GM12878 (cell line): Measurements from ENCODE around the gene NUDT1. TPM values are rescaled to one million over a fixed set of nuclear protein-coding genes. Genes with fewer than 3 reads are reported as not detected.

Experiments
- CEBPZ ChIP-seq: fragments of 150-350 bp; IDR thresholded peaks from 2 replicates; pipeline ENCODE4 v1.6.1; 2016; ENCODE audit warnings: low read depth, low read length
- CREM ChIP-seq: IDR thresholded peaks from 2 replicates; pipeline ENCODE4 v1.6.1; 2014; ENCODE audit warnings: antibody characterized with exemption, low read depth
- EZH2 ChIP-seq: IDR thresholded peaks from 2 replicates; pipeline ENCODE4 v1.6.1; 2012; ENCODE audit warnings: low read depth, mild to moderate bottlenecking, control low read depth, inconsistent platforms, low read length, borderline replicate concordance; ENCODE audit not compliant: control insufficient read depth
- FOXK2 ChIP-seq: fragments of 450-650 bp; IDR thresholded peaks from 2 replicates; pipeline ENCODE4 v1.6.1; 2017; ENCODE audit warnings: mild to moderate bottlenecking, moderate library complexity
- HCFC1 ChIP-seq: fragments of 150-350 bp; IDR thresholded peaks from 2 replicates; pipeline ENCODE4 v1.6.1; 2014; ENCODE audit warnings: low read length
- HDAC6 ChIP-seq: fragments of 200-600 bp; sonication (generic); IDR thresholded peaks from one replicate; pipeline ENCODE4 v1.8.0; 2017; ENCODE audit warnings: antibody characterized with exemption; ENCODE audit not compliant: unreplicated experiment
- JUNB ChIP-seq: IDR thresholded peaks from 2 replicates; pipeline ENCODE4 v1.6.1; 2016; ENCODE audit warnings: antibody characterized with exemption, mild to moderate bottlenecking
- MYC ChIP-seq: IDR thresholded peaks from 2 replicates; pipeline ENCODE4 v1.6.1; 2011; ENCODE audit warnings: mild to moderate bottlenecking, low read length, moderate library complexity, inconsistent platforms; ENCODE audit not compliant: insufficient read depth, insufficient replicate concordance, insufficient read length, severe bottlenecking
- NFYA ChIP-seq: IDR thresholded peaks from 2 replicates; pipeline ENCODE4 v1.6.1; 2011; ENCODE audit warnings: low read depth, mild to moderate bottlenecking, low read length, improper control_type of control experiment, borderline replicate concordance
- PAX8 ChIP-seq: fragments of 450-650 bp; IDR thresholded peaks from 2 replicates; pipeline ENCODE4 v1.6.1; 2017; ENCODE audit warnings: mild to moderate bottlenecking, moderate library complexity
- POLR2A ChIP-seq: IDR thresholded peaks from 2 replicates; pipeline ENCODE4 v1.6.1; 2011; ENCODE audit warnings: low read depth, mild to moderate bottlenecking, low read length
- POLR2AphosphoS5 ChIP-seq: IDR thresholded peaks from 2 replicates; pipeline ENCODE4 v1.6.1; 2011; ENCODE audit warnings: mild to moderate bottlenecking, low read length, inconsistent platforms
- RAD21 ChIP-seq: IDR thresholded peaks from 2 replicates; pipeline ENCODE4 v1.6.1; 2011; ENCODE audit warnings: mild to moderate bottlenecking, low read depth, low read length, moderate library complexity; ENCODE audit not compliant: insufficient read depth
- RBBP5 ChIP-seq: fragments of 200-600 bp; sonication (generic); conservative IDR thresholded peaks from 2 replicates; pipeline ENCODE4 v1.6.1; 2016
- REST ChIP-seq: IDR thresholded peaks from 2 replicates; pipeline ENCODE4 v1.6.1; 2012; ENCODE audit warnings: mild to moderate bottlenecking, low read depth, low read length
- SMAD5 ChIP-seq: IDR thresholded peaks from 2 replicates; pipeline ENCODE4 v1.6.1; 2016; ENCODE audit warnings: antibody characterized with exemption, low read depth
- SP1 ChIP-seq: IDR thresholded peaks from one replicate; pipeline ENCODE4 v1.6.1; 2011; ENCODE audit warnings: low read depth, low read length
- STAT1 ChIP-seq: fragments of 450-650 bp; conservative IDR thresholded peaks from 2 replicates; pipeline ENCODE4 v1.6.1; 2014; ENCODE audit warnings: antibody characterized with exemption, mild to moderate bottlenecking
- polyA plus RNA-seq, 11 experiments: library from polyadenylated mRNA; depleted of rRNA in 4 of 11; unstranded in 6 of 11; stranded (reverse) in 5 of 11; fragments of >200 nt; fragmentation: Nextera tagmentation in 4 of 11; fragmentation: Illumina TruSeq in 1 of 11; extraction: Ambion mirVana in 4 of 11; extraction: Trizol in 1 of 11; gene quantifications; 1 replicate in 1 of 11; 2 replicates in 10 of 11; pipeline versions ENCODE4 v1.2.1 to v1.2.3, GENCODE V29; 2011 to 2016; ENCODE audit warnings: inconsistent platforms in 2 of 11, missing spikeins in 2 of 11, low read depth in 1 of 11
- total RNA-seq, 4 experiments: library from RNA; depleted of rRNA in 3 of 4; stranded (reverse); fragments of >200 nt in 3 of 4; fragmentation: Illumina TruSeq in 1 of 4; extraction: Trizol in 1 of 4; gene quantifications; 2 replicates each; pipeline versions ENCODE4 v1.2.1 to v1.2.3, GENCODE V29; 2013 to 2021
- TF ChIP-seq, protein P1 (sequence below), 3 experiments: IDR thresholded peaks in 2 of 3; conservative IDR thresholded peaks in 1 of 3; 2 replicates each; pipeline ENCODE4 v1.5.1; 2011; ENCODE audit warnings: low read depth in 3 of 3, low read length in 3 of 3, mild to moderate bottlenecking in 3 of 3, control low read depth in 2 of 3, moderate library complexity in 2 of 3, inconsistent platforms in 1 of 3, mixed read lengths in 1 of 3; ENCODE audit not compliant: control insufficient read depth in 2 of 3, insufficient read depth in 1 of 3; ENCODE audit errors: extremely low read depth in 1 of 3
- TF ChIP-seq, protein P2 (sequence below): IDR thresholded peaks from 2 replicates; pipeline ENCODE4 v1.6.1; 2011; ENCODE audit warnings: borderline replicate concordance, low read depth, mild to moderate bottlenecking, moderate library complexity, mixed read lengths, low read length; ENCODE audit not compliant: insufficient read depth; ENCODE audit errors: extremely low read length

The NUDT1 gene
- total and polyA plus RNA-seq, 10 of the 15 experiments (the other 5 are each of a cell fraction or from before 2014, with no cell fraction given): 7.7 to 122 (median 59.2) TPM

DNA sequence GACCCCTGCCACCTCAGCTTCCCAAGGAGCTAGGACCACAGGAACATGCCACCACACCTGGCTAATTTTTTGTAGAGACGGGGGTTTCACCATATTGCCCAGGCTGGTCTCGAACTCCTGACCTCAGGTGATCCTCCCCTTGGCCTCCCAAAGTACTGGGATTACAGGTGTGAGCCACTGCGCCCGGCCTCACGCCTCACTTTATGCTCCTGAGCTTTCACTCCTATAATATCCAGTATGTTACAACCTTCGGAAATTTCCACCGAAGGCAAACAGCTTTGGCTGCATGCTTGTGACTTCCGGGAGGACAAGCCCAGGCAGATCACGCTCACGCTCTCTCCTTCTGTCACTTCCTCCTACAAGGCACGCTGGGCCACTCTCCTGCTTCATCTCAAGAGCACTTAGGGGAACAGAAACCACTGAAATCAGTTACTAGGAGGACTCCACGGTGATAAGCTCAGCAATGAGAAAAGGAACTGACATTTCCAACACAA lies 4.9 kb upstream of the NUDT1 start (continued):
- TF ChIP-seq STAT1 (no peak), SP1 (peak; percentile 63), EZH2 (no peak), NFYA (no peak), HDAC6 (no peak), CREM (peak; percentile 91), REST (0 out of 2 replicates have a peak, but pooled peaks have one; percentile 17), PAX8 (0 out of 2 replicates have a peak, but pooled peaks have one; percentile 41), JUNB (peak; percentile 91), CEBPZ (no peak), RAD21 (no peak), MYC (no peak), SMAD5 (no peak; the same call in 1 of the 2 replicates), RBBP5 (no peak), FOXK2 (no peak), POLR2AphosphoS5 (peak; percentile 48; the same call in 1 of the 2 replicates), HCFC1 (no peak), POLR2A (peak; percentile 49)
- TF ChIP-seq, protein P1, sequence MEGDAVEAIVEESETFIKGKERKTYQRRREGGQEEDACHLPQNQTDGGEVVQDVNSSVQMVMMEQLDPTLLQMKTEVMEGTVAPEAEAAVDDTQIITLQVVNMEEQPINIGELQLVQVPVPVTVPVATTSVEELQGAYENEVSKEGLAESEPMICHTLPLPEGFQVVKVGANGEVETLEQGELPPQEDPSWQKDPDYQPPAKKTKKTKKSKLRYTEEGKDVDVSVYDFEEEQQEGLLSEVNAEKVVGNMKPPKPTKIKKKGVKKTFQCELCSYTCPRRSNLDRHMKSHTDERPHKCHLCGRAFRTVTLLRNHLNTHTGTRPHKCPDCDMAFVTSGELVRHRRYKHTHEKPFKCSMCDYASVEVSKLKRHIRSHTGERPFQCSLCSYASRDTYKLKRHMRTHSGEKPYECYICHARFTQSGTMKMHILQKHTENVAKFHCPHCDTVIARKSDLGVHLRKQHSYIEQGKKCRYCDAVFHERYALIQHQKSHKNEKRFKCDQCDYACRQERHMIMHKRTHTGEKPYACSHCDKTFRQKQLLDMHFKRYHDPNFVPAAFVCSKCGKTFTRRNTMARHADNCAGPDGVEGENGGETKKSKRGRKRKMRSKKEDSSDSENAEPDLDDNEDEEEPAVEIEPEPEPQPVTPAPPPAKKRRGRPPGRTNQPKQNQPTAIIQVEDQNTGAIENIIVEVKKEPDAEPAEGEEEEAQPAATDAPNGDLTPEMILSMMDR (IDR thresholded peaks at IDR 0.05 in 2 of 3, conservative IDR thresholded peaks at IDR 0.05 in 1 of 3; ENCODE audit: control insufficient read depth in 2 of 3, extremely low read depth in 1 of 3, insufficient read depth in 1 of 3, low read depth in 3 of 3, low read length in 3 of 3): no peak
- TF ChIP-seq, protein P2, sequence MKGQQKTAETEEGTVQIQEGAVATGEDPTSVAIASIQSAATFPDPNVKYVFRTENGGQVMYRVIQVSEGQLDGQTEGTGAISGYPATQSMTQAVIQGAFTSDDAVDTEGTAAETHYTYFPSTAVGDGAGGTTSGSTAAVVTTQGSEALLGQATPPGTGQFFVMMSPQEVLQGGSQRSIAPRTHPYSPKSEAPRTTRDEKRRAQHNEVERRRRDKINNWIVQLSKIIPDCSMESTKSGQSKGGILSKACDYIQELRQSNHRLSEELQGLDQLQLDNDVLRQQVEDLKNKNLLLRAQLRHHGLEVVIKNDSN: no peak
